Right cardiac atrium (tissue), 5 donors: ENCODE results near the gene USH1C. TPM values are rescaled to one million over a fixed set of nuclear protein-coding genes. Genes with fewer than 3 reads are reported as not detected.

Experiments used
- ATAC-seq, 2 donors: fragments of 200-7000 bp; cut with Tn5 transposase; one replicate each; pipeline versions ENCODE4 v1.8.0 to v1.9.1; 2020; ENCODE audit warnings: moderate library complexity in 2 of 2, mild to moderate bottlenecking in 1 of 2
- DNase-seq, 3 donors: peaks; one replicate each; pipeline ENCODE4 v3.0.0-alpha.2; 2020
- H3K27ac ChIP-seq: one replicate; pipeline ENCODE4 v1.5.1; 2013; ENCODE audit warnings: mild to moderate bottlenecking, low read length, control low read depth, moderate library complexity
- H3K27me3 ChIP-seq: one replicate; pipeline ENCODE4 v1.6.1; 2013; ENCODE audit not compliant: control insufficient read depth, insufficient read depth
- H3K4me1 ChIP-seq: one replicate; pipeline ENCODE4 v1.6.1; 2013; ENCODE audit warnings: low read length; ENCODE audit not compliant: control insufficient read depth, insufficient read depth
- H3K4me3 ChIP-seq: one replicate; pipeline ENCODE4 v1.5.1; 2013; ENCODE audit warnings: low read length, control low read depth
- H3K9me3 ChIP-seq: one replicate; pipeline ENCODE4 v1.6.1; 2013; ENCODE audit warnings: low read length; ENCODE audit not compliant: control insufficient read depth
- WGBS: extraction: QIAGEN DNeasy Blood & Tissue Kit; methylation state at CpG from one replicate; pipeline ENCODE4 v1.1.7; 2013; 5-methylcytosine and 5-hydroxymethylcytosine counted together
- intact Hi-C, 4 donors: fragments of 100-400 bp; cut with DNase I; formaldehyde crosslinking; loops; one replicate each; pipeline versions ENCODE4 v1.11.0 to v1.14.0; 2022 to 2023
- polyA plus RNA-seq: library from polyadenylated mRNA; stranded (reverse); fragments of 200-250 nt; gene quantifications from one replicate; pipeline ENCODE4 v1.2.3, GENCODE V29; 2013
- total RNA-seq, 4 donors: library from RNA; stranded (reverse); fragmentation: NEBNext Ultra II Directional; extraction: Animal tissue kit (Norgen Biotek cat#: 25700); gene quantifications; one replicate each; pipeline ENCODE4 v1.2.1, GENCODE V29; 2021
- donor health status: healthy with polysubstance abuse.
- donor health status: DM: no; HTN: yes; CAD: no.
- donor health status: DM: no; HTN: no; CAD: no.
- donor health status: DM: no; HTN: yes; CAD: no; lungs with severe emphysema.
- donor health status: DM: yes; HTN: yes; CAD: no.

The USH1C gene
- total and polyA plus RNA-seq, 5 donors: 0.16 to 0.61 (median 0.33) TPM; not detected in 1

DNA sequence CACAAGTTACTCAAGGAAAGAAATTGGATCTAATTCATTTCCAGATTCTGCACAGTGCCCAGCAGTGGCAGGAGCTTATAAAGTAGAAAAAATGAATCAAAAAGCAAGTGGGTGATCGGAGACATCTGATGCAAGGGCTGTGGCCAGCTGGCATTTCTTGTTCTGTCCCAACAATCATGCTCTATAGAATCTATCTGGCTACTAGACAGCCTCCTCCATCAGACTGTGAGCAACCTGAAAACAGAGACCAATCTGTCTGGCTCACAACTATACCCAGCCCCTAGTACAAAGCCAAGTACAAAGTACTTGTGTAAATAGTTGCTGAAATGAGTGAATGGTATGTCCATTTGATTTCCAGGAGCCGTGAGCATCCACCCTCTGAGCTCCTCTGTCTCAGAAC lies 11.4 kb downstream of the USH1C start:
- ATAC-seq (no peak), DNase-seq (no peak)
- 90% methylated on average over 2 of the region's 2 CpGs for WGBS
- no peak overlapping the region for H3K27ac ChIP-seq
- H3K4me3 ChIP-seq: no peak overlapping the region
- no peaks in the 10 kb centered on the region for H3K4me1 ChIP-seq
- intact Hi-C loops: no loop called here
- no peaks in the 10 kb centered on the region for H3K27me3 ChIP-seq
- no peaks in the 10 kb centered on the region for H3K9me3 ChIP-seq

DNA sequence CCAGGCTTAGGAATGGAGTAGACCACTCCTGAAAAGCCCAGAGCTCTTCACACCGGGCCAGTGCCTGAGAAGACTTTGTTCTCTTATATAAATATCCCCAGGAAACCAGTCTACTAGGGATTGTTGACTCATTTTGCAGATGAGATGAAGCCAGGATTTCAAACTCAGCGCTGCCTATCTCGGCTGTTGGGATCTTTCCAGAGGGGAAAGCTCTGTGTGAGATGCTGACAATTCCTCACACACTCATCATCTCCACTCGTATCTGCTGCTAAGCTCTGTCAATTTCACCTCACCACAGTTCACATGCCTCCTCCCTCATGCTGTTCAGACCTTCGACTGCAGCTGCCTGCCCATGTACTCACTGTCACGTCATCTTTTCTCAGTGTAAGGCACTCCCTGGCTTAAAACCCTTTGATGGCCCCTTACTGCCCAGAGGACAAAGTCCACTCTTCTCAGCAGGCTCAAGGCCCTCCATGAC lies 12.5 kb downstream of the USH1C start:
- intact Hi-C loops: no loop called here
- Histone ChIP-seq H3K9me3 (no peaks in the 10 kb centered on the region), H3K27ac (peak overlapping the region; percentile 48), H3K27me3 (no peaks in the 10 kb centered on the region), H3K4me1 (no peaks in the 10 kb centered on the region), H3K4me3 (no peak overlapping the region)
- DNase-seq (no peak), ATAC-seq (peak; percentile 64 to 77)
- WGBS: 22% methylated on average over 6 of the region's 6 CpGs

DNA sequence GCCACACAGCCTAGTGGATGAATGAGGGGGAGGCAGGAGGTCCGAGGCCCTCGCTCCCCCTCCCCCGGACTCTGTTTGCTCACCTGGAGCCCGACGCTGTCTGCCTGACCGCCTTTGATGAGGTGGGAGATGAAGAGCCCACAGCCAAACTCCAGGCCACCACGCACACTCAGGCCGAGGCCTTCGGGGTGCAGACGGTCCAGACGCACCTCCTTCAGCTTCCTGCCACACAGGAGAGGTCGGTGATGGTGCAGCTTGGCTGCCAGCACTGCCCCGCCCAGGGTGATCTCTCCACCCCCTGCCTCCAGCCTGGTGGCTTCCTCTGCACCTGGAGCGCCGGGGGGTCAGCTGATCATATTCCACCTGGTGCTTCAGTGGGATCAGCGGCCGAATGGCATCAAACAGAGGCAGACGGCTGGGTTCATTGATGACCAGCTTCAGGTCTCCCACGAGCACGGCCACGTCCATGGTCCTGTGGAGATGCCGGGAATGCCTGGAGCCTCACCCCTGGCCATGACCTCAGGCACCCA lies 13.1 kb downstream of the USH1C start:
- Histone ChIP-seq H3K4me1 (no peaks in the 10 kb centered on the region), H3K9me3 (no peaks in the 10 kb centered on the region), H3K27me3 (no peaks in the 10 kb centered on the region), H3K4me3 (no peak overlapping the region), H3K27ac (no peak overlapping the region)
- DNase-seq (no peak), ATAC-seq (peak in 1 of 2 donors; percentile 4)
- 81% methylated on average over 22 of the region's 22 CpGs for WGBS
- intact Hi-C loops: no loop called here

DNA sequence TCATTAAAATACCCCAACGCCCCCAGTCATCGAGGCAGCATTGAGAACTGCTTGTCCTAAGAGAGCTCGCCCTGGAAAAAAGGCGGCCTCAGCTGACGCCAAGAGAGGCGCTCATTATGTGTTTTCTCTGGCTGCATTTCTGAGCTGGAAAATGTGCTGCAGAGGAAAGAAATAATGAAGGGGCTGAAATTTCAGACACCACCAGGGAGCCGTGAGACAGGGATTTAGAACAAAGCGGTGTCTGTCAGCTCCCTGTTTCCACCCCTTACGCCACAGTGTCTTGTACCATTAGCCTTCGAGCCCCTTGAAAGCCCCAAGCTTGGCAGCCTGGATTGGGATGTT lies 14.4 kb downstream of the USH1C start:
- peak in 1 of 3 donors; percentile 37 for DNase-seq
- intact Hi-C loops: no loop called here
- ATAC-seq: peak in 1 of 2 donors; percentile 56
- 58% methylated on average over 10 of the region's 10 CpGs for WGBS
- Histone ChIP-seq H3K27ac (no peak overlapping the region), H3K27me3 (no peaks in the 10 kb centered on the region), H3K9me3 (no peaks in the 10 kb centered on the region), H3K4me3 (no peak overlapping the region), H3K4me1 (no peaks in the 10 kb centered on the region)

DNA sequence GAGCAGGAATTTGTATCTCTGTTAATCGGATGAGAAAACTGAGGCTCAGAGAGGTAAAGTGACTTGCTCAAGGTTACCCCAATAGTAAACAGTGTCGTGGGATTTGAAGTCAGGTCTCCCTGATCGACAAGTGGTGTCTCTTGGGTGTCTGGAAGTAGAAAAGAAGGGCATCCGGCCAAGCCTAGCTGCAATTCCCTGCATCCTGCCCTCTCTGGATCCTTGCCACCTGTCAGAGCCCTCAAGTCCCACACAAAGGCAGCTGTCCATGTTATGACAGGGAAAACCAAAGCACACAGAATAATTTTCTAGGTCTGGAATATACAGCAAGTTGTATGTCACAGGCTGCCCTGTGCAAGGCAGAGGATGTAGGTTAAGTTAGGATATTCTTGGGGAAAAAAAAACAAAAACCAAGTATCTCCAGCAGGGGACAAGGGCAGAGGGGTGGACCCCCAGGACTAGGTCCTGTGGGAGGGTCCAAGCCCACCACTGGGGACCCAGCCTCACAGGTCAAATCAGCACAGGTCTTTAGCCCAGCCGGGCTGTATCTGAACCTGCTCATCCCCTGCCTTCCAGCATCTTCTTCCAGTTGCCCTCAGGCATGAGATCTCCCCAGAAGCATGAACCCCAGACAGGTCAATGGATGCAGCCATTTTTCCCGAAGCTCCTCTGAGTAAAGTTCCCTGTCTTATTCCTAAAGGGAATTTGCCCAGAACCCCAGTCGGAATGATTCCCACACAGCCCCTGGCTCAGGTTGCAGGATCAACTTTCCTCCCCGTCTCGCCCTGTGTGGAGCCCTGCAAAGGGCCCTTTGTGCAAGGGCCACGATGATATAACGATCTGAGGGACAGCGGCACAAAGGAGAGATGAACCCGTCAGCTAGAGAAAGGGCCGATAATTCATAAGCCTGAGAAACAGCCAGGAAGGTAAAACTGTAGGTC lies 15.0 kb downstream of the USH1C start:
- H3K27me3 ChIP-seq: no peaks in the 10 kb centered on the region
- H3K4me1 ChIP-seq: no peaks in the 10 kb centered on the region
- H3K9me3 ChIP-seq: no peaks in the 10 kb centered on the region
- ATAC-seq: peak; percentile 22 to 24
- 59% methylated on average over 14 of the region's 14 CpGs for WGBS
- H3K27ac ChIP-seq: no peak overlapping the region
- H3K4me3 ChIP-seq: no peak overlapping the region
- DNase-seq: no peak
- intact Hi-C loops: no loop called here

DNA sequence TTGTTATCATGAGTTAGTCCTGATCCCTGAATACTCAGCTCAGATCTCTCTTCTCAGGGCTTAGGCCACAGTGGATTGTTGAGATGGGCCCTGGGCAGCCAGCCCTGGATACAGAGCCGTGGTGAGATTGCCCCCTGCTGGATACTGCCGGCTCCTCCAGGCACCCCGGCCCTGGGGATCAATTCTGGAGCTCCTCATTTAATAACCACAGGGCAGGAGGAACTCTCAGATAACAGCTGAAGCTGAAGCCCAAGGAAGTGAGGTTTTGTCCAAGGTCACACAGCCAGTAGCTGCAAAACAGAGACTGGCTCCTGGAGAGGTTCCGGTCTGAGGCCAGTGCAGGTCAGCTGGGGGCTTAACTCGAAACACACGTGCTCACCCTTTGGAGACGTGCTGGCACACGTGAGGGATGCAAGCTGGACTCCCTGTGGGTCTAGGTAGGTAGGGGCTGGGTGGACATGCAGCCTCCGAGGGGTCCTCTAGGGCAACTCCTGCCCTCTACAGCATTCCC lies 16.0 kb downstream of the USH1C start:
- intact Hi-C loops: no loop called here
- no peak overlapping the region for H3K4me3 ChIP-seq
- ATAC-seq: peak; percentile 48 to 65
- H3K27ac ChIP-seq: no peak overlapping the region
- 51% methylated on average over 9 of the region's 9 CpGs for WGBS
- no peaks in the 10 kb centered on the region for H3K27me3 ChIP-seq
- H3K4me1 ChIP-seq: no peaks in the 10 kb centered on the region
- H3K9me3 ChIP-seq: no peaks in the 10 kb centered on the region
- DNase-seq: peak; percentile 46 to 83 (median 81)

DNA sequence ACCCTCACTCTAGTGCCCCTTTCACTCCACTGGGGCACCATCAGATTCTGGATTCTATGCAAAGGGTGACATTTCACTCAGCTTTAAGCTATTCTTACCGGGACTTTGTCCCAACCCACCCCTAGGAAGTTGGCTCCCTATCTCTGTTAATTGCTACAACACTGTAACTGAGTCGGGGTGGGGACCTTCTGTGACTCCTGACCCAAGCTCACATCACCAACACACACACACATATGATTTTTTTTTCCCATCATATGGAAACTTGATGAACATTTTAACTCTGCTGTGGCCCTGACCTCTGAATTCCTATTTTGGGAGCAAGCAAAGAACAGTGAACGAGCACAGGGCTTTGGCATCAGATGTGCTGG lies 16.6 kb downstream of the USH1C start:
- Histone ChIP-seq H3K27me3 (no peaks in the 10 kb centered on the region), H3K4me3 (no peak overlapping the region), H3K9me3 (no peaks in the 10 kb centered on the region), H3K4me1 (no peaks in the 10 kb centered on the region), H3K27ac (no peak overlapping the region)
- intact Hi-C loops: no loop called here
- ATAC-seq (no peak), DNase-seq (no peak)
- 72% methylated on average over 3 of the region's 3 CpGs for WGBS

DNA sequence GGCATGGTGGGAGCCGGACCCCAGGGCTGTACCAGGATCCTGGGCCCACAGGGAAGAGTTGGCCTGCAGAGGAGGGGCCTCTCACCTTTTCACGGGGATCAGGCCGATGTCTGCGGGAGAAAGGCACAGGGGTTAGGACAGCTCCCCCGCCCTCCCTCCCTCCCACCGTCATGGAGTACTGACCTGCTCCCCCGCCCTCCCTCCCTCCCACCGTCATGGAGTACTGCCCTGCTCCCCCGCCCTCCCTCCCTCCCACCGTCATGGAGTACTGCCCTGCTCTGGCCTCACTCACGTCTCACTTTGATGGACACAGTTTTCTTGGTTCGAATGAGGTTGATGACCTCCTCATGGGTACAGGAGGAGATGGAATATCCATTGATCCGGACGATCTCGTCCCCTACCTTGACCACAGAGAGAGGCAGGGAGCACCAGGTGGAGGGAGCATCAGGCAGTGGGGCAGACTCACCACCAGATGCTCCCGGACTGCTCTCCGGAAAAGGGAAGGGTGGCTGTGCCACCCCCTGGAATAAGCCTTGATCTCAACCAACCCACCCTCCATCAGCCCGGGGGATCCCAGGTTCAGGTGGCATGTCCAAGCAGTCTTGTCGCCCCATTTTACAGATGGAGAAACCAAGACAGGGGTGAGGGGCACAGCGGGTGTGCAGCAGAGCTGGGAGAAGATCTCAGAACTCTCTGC lies 17.1 kb downstream of the USH1C start:
- ATAC-seq: no peak
- WGBS: 84% methylated on average over 20 of the region's 20 CpGs
- Histone ChIP-seq H3K27ac (no peak overlapping the region), H3K27me3 (no peaks in the 10 kb centered on the region), H3K4me3 (no peak overlapping the region), H3K4me1 (no peaks in the 10 kb centered on the region), H3K9me3 (no peaks in the 10 kb centered on the region)
- intact Hi-C loops: no loop called here
- no peak for DNase-seq

DNA sequence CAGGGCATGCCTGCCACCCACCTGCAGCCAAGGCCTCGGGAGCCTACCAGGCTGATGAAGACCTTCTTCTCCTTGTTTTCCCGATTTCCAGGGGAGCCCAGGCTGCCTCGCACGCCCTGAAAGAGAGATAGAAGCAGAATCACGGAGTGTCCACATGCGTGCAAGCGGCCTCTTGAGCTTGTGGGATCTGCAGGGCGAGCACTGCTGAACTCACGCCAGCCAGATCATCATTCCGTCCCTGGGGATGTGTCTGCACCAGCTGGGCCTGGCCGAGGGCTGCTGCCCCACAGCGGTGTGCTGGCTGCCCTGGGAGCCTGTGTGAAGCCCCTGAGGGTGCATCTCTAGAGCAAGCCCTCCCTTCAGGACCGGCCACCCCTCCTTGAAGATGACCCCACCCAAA lies 17.9 kb downstream of the USH1C start:
- no peak for DNase-seq
- Histone ChIP-seq H3K4me1 (no peaks in the 10 kb centered on the region), H3K27ac (no peak overlapping the region), H3K4me3 (no peak overlapping the region), H3K27me3 (no peaks in the 10 kb centered on the region), H3K9me3 (no peaks in the 10 kb centered on the region)
- intact Hi-C loops: no loop called here
- WGBS: 82% methylated on average over 13 of the region's 13 CpGs
- ATAC-seq: no peak

DNA sequence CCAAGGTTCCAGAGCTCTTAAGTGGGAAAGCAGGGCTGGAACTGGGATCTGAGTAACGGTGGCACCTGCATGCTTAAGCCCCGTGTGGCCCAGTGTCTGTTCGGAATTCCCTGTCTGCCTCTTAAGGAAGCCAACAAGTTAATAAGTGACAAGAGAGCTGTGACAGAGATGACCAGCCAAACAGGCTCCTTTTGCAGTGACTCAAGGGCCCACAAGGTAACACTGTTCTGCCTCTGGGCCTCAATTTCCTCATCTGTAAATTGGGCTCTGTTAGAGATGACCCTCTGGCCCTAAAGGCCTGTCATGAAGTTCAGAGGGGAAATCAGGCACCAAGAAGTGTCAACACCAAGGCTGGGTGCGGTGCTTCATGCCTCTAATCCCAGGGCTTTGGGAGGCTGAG lies 18.6 kb downstream of the USH1C start:
- no peak overlapping the region for H3K4me3 ChIP-seq
- intact Hi-C loops: no loop called here
- no peaks in the 10 kb centered on the region for H3K27me3 ChIP-seq
- DNase-seq (no peak), ATAC-seq (no peak)
- H3K27ac ChIP-seq: no peak overlapping the region
- H3K9me3 ChIP-seq: no peaks in the 10 kb centered on the region
- WGBS: 90% methylated on average over 4 of the region's 4 CpGs
- no peaks in the 10 kb centered on the region for H3K4me1 ChIP-seq

DNA sequence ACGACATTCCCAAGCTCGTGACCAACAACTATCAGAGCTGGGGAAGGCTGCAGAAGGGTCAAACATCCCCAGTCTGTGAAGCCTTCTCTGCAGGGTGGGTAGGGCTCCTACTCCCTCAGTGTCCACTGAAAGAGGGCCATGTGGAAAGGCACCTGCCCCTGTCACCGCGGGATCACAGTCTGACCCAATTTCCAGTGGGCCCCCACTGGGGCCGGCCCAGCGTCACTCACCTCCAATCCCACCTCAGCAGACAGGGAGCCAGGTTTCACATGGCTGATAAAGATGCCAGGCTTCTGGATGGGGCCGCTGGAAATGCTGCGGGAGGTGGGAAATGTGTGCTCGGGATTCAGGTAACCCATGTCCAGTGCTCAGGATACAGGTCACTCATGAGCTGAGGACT lies 20.0 kb downstream of the USH1C start:
- DNase-seq: no peak
- no peak overlapping the region for H3K4me3 ChIP-seq
- H3K9me3 ChIP-seq: no peaks in the 10 kb centered on the region
- no peaks in the 10 kb centered on the region for H3K4me1 ChIP-seq
- no peak for ATAC-seq
- WGBS: 92% methylated on average over 9 of the region's 9 CpGs
- H3K27ac ChIP-seq: no peak overlapping the region
- intact Hi-C loops: no loop called here
- no peaks in the 10 kb centered on the region for H3K27me3 ChIP-seq
